Ovary (tissue), 3 donors: ENCODE results near the gene OGA.

ENCODE experiments used
- CTCF ChIP-seq, 3 donors: fragments of 450-650 bp in 2 of 3; fragments of 200-600 bp in 1 of 3; IDR thresholded peaks; one replicate each; pipeline versions ENCODE4 v1.5.1 to v1.8.0; 2016 to 2022; ENCODE audit warnings: antibody characterized with exemption in 3 of 3, mild to moderate bottlenecking in 1 of 3
- POLR2A ChIP-seq: fragments of 450-650 bp; IDR thresholded peaks from one replicate; pipeline ENCODE4 v1.6.1; 2017; ENCODE audit warnings: antibody characterized with exemption, mild to moderate bottlenecking, moderate library complexity
- donor health status: DM: no; HTN: no; CAD: no.

- no peak for TF ChIP-seq CTCF (IDR thresholded peaks at IDR 0.05)
- no peak for TF ChIP-seq POLR2A
Observed at GRCh38 chr10:101782811-101783735, 35.2 kb downstream of the OGA start, which contains the start of gene NPM3.
